GM19193 (cell line): ENCODE results near the gene TMPRSS15.

Source experiments
- POLR2A ChIP-seq: IDR thresholded peaks from 4 replicates; pipeline ENCODE4 v1.6.1; 2011; ENCODE audit not compliant: insufficient read depth, insufficient read length; ENCODE audit errors: extremely low read depth

The TMPRSS15 gene

GRCh38 chr21:18370301-18370700 is 33.3 kb downstream of the TMPRSS15 start:
- no peak for TF ChIP-seq POLR2A

- TF ChIP-seq POLR2A, result no peak
Measured at GRCh38 chr21:18369115-18369514, 34.5 kb downstream of the TMPRSS15 start.

DNA sequence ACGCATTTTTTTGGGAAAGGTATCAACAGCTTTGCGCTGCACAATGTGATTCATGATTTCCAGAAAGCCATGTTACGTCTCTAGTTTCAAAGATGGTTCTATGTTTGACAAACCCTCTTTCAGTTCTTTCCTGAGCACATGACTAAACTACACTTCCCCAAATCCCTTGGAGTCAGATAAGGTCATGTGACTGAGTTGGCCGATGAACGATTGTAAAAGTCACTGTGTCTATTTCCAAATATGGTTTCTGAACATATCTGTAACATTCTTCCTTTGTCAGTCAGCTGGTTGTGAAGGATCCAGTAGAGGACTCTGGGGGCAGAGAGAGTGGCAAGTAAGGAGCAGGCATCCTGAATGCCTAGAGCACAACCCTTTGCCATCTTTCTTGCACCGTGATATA is 35.4 kb downstream of the TMPRSS15 start:
- no peak for TF ChIP-seq POLR2A

DNA sequence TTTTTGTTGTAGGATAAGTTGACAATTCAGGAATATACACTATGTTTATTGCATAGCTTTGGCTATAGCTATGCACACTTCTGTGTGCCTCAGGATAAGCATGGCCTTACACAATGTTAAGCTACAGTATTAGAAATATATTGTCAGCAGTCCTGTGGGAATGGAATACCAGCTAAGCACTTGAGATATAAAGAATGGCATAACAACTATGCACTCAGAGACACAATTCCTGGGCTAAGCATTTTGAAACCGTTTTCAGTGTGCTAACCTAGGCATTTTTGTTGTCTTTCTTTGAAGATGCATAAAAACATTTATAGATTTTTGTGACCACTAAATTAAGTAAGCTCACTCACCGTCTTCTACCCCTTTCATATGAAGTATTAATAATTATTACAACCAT is 46.8 kb downstream of the TMPRSS15 start:
- no peak for TF ChIP-seq POLR2A

GRCh38 chr21:18354947-18355346 is 48.6 kb downstream of the TMPRSS15 start:
- TF ChIP-seq POLR2A, result no peak

GRCh38 chr21:18350216-18350615 is 53.4 kb downstream of the TMPRSS15 start:
- no peak for TF ChIP-seq POLR2A

DNA sequence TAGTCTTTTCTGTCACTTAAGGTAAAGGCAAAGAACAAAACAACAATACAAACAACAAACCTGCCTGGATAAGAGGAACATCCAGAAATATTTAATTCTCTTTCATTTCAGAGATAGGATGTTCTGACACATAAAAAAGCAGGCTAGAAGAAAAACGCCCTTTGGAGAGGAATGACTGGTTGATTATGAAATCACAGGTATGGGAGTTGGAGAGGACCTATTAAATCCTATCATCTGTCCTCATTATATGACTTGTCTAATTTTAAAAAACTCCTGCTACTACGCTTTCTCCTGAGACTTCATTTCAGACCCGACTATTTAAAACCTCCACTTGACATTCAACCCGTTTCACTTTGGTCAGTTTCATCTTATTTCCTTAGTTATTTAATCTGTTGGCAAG is 54.1 kb downstream of the TMPRSS15 start:
- TF ChIP-seq POLR2A, result no peak

DNA sequence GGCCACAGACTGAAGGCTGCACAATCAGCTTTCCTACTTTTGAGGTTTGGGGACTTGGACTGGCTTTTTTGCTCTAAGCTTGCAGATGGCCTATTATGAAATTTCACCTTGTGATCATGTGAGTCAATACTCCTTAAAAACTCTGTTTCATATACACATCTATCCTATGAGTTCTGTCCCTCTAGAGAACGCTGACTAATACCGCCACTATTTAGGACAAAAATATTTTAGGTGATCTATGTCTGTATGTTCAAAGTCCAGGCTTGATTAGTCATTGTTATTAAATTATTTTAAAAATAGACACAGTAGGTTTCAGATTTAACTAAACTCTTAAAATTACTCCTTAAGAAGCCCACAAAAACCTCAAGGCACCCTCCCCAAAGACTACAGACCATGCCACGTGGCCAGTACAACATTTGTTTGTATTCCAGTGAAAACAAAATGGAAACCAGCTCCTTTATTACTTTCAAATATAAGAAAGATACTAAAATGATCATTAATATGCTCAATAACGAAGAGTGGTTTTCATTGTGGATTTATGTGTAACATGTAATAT is 63.1 kb downstream of the TMPRSS15 start:
- TF ChIP-seq POLR2A, result no peak

- no peak for TF ChIP-seq POLR2A
Measured at GRCh38 chr21:18335651-18336236, 67.8 kb downstream of the TMPRSS15 start.

DNA sequence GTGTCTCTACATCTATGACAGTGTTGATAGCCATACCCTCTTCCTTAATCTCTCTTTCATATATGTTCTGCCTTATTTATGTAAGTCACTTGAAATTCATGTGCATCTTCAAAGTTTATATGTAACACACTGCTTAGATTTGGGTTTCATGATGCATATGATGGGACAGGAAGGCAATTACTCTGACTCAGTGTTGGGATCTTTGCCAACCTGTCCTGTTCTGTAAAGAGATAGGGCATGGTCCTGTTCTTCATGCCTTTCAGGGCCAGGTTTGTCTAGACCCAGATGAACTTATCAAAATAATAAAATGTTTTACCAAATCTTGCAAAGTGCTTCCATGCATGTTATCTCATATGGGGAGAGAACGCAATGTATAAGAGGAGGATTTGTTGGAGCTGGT is 69.5 kb downstream of the TMPRSS15 start:
- no peak for TF ChIP-seq POLR2A

DNA sequence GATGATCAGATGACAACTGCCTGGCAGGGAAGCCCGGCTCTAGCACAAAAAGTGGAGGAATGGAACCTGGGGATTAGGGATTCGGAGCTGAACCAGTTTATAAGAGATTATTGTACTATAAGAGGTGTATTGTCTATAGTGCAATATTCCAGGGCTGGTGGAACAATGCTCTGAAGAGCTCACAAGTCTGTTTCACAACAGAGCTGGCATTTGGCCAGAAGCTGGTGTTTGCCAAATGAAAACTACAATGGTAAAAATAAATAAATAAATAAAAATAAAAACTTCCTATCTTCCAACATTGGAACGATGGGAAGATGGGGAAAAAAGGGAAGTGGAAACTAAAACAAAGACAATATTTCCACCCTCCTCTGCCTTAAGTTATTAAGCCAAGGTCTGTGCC is 85.4 kb downstream of the TMPRSS15 start:
- TF ChIP-seq POLR2A, result no peak

DNA sequence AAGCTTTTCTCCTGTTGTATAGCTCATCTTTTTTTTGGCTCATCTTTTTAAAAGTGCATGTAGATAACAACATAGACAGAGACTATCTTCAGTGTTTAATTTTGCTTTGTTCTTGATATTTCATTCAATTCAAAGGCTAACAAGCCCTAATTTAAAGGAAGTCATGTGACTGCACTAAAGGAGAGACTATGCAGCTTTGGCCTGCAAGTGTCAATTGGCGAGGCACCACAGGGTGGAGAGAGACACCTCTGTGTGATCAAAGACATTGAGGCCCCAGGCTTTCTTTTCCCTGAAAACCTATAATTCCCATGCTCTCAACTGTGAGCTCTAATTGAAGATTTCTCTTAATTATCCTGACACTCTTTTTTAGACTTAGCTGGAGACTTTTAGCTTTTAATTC is 105.4 kb downstream of the TMPRSS15 start:
- no peak for TF ChIP-seq POLR2A

DNA sequence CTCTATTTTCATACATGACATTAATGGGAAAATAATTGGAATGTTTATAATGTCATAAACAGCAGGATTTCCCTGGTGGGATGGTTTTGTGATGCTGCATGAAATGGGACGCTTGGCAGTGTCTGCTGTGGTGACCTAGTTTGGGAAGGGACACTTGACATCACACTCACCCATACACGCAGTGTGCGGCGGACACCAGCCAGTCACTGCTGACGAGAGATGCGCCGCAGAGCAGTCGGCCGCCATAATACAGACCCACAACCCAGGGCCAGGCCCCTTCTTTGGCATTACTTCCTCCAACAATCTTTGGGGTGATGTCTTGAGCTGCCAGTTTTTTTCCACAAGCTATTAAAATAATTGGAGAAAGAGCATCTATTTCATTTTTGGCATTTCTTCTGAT is 109.5 kb downstream of the TMPRSS15 start:
- TF ChIP-seq POLR2A, result no peak

DNA sequence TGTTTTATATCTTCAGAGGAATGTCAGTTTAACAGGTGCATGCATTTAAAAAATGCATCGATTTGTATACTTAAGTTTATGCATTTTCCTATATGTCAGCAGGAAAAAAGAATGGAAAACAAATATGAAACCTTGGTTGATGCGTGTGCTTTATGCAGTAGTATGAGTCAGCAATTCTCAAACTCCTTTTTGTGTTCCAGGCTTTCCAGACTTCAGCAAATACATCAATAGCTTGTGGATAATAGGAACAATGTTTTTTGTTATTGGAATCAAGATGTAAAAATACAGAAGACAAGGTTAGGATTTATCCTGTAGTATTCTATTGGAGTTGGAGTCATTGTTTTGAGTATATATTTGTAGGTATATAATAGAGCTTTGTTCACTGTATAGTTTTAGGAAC is 113.7 kb downstream of the TMPRSS15 start:
- TF ChIP-seq POLR2A, result no peak

GRCh38 chr21:18285379-18285778 is 118.2 kb downstream of the TMPRSS15 start:
- no peak for TF ChIP-seq POLR2A

DNA sequence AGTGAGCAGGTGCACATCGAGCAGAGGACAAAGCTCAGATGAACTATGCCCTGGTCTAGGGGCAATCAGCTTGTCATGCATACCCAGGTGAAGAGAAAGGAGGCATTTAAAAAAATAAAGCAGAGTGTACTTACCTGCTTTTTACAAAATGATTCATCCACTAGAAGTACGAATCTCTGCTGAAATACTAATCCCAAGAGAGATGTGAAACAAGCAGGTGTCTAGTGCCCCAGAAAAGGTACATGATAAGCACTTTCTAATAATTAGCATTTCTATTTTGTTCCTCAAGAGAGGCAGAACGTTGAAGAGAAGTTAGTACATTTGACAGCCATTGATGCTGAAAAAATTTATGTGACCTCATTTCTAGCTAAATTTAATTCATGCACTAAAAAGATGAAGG is 127.8 kb downstream of the TMPRSS15 start:
- TF ChIP-seq POLR2A, result no peak

GRCh38 chr21:18274370-18274769 is 129.2 kb downstream of the TMPRSS15 start:
- no peak for TF ChIP-seq POLR2A
